ENCODE measurements around the gene ATRIP.
A peak's percentile ranks its signal among the peaks of the same experiment; 100 is the strongest.

The ATRIP gene

GRCh38 chr3:48467473-48468267 is 21.1 kb downstream of the ATRIP start:
- no peak for TF ChIP-seq CTCF (IDR thresholded peaks at IDR 0.05; ENCODE audit: low read depth, low read length, missing control alignments)
- no peak for DNase-seq (ENCODE audit: extremely low read depth, low read depth)
- H3K4me3 ChIP-seq (replicated peaks; ENCODE audit: low read depth, low read length) = peak overlapping the region; percentile 51

GRCh38 chr3:48468329-48468731 is 21.8 kb downstream of the ATRIP start:
- DNase-seq (ENCODE audit: extremely low read depth, low read depth) = no peak
- H3K4me3 ChIP-seq (replicated peaks; ENCODE audit: low read depth, low read length) = no peak overlapping the region
- TF ChIP-seq CTCF (IDR thresholded peaks at IDR 0.05; ENCODE audit: low read depth, low read length, missing control alignments) = no peak

- DNase-seq (ENCODE audit: extremely low read depth, low read depth) = no peak
- no peak overlapping the region for H3K4me3 ChIP-seq (replicated peaks; ENCODE audit: low read depth, low read length)
- no peak for TF ChIP-seq CTCF (IDR thresholded peaks at IDR 0.05; ENCODE audit: low read depth, low read length, missing control alignments)
These were observed 22.7 kb downstream of the ATRIP start for GRCh38 chr3:48469046-48469915.

- no peak for TF ChIP-seq CTCF (IDR thresholded peaks at IDR 0.05; ENCODE audit: low read depth, low read length, missing control alignments)
- no peak for DNase-seq (ENCODE audit: extremely low read depth, low read depth)
- no peak overlapping the region for H3K4me3 ChIP-seq (replicated peaks; ENCODE audit: low read depth, low read length)
These were observed 23.7 kb downstream of the ATRIP start for GRCh38 chr3:48470286-48470685.

- TF ChIP-seq CTCF (IDR thresholded peaks at IDR 0.05; ENCODE audit: low read depth, low read length, missing control alignments) = no peak
- H3K4me3 ChIP-seq (replicated peaks; ENCODE audit: low read depth, low read length) = peak overlapping the region; percentile 87
- no peak for DNase-seq (ENCODE audit: extremely low read depth, low read depth)
These were observed 26.1 kb downstream of the ATRIP start for GRCh38 chr3:48472673-48472922.

GRCh38 chr3:48472923-48473616 is 26.5 kb downstream of the ATRIP start:
- peak; percentile 43 for TF ChIP-seq CTCF (IDR thresholded peaks at IDR 0.05; ENCODE audit: low read depth, low read length, missing control alignments)
- peak; percentile 86 for DNase-seq (ENCODE audit: extremely low read depth, low read depth)
- H3K4me3 ChIP-seq (replicated peaks; ENCODE audit: low read depth, low read length) = peak overlapping the region; percentile 87

Measured in HFF-Myc (cell line).